PC-9 (cell line): Measurements from ENCODE around the gene MYO1B. TPM values are rescaled to one million over a fixed set of nuclear protein-coding genes. Genes with fewer than 3 reads are reported as not detected.

ENCODE experiments used
- BruUV-seq: library from RNA; stranded (reverse); fragments of 400-500 nt; replicated peaks from 2 replicates; lab custom pipeline; 2021; lab: Mats Ljungman, UMichigan
- CTCF ChIA-PET: fragments of 300-600 bp; sonication (Branson Sonifier 250); formaldehyde crosslinking; loops from one replicate; lab custom pipeline; 2022; ENCODE audit warnings: antibody characterized with exemption; lab: Charles Lee
- POLR2A ChIA-PET: fragments of 300-600 bp; sonication (Branson Sonifier 250); formaldehyde crosslinking; loops from one replicate; lab custom pipeline; 2022; ENCODE audit warnings: antibody characterized with exemption; ENCODE audit not compliant: unreplicated experiment; lab: Charles Lee
- DNase-seq, 2 experiments: peaks; one replicate each; pipeline versions ENCODE4 v3.0.0 to v3.0.0-alpha.2; 2015 to 2022; ENCODE audit warnings: mixed read lengths in 1 of 2
- H2AFZ ChIP-seq: fragments of 200-600 bp; sonication (generic); 2 replicates; pipeline ENCODE4 v1.8.1; 2017; ENCODE audit warnings: antibody characterized with exemption
- H3F3A ChIP-seq: fragments of 200-600 bp; sonication (generic); 2 replicates; pipeline ENCODE4 v1.8.1; 2017; ENCODE audit warnings: antibody characterized with exemption, mild to moderate bottlenecking, low read depth; ENCODE audit not compliant: insufficient read depth
- H3K27ac ChIP-seq: fragments of 200-600 bp; sonication (generic); 2 replicates; pipeline ENCODE4 v1.6.1; 2016; ENCODE audit warnings: mixed run types
- H3K27me3 ChIP-seq: fragments of 200-600 bp; sonication (generic); 2 replicates; pipeline ENCODE4 v1.6.1; 2016; ENCODE audit warnings: low read depth, mixed run types; ENCODE audit not compliant: insufficient read depth
- H3K36me3 ChIP-seq: fragments of 200-600 bp; sonication (generic); 2 replicates; pipeline ENCODE4 v1.6.1; 2016; ENCODE audit warnings: low read depth, mixed run types
- H3K4me1 ChIP-seq: fragments of 200-600 bp; sonication (generic); replicated peaks from 2 replicates; pipeline ENCODE4 v1.6.1; 2016; ENCODE audit warnings: mixed run types; ENCODE audit not compliant: insufficient read depth
- H3K4me2 ChIP-seq: fragments of 200-600 bp; sonication (generic); 2 replicates; pipeline ENCODE4 v1.6.1; 2017; ENCODE audit warnings: mixed run types
- H3K4me3 ChIP-seq: fragments of 200-600 bp; sonication (generic); 2 replicates; pipeline ENCODE4 v1.6.1; 2016; ENCODE audit warnings: mixed run types
- H3K79me2 ChIP-seq: fragments of 200-600 bp; sonication (generic); 2 replicates; pipeline ENCODE4 v1.6.1; 2017; ENCODE audit warnings: low read depth, mixed run types
- H3K9me2 ChIP-seq: fragments of 200-600 bp; sonication (generic); 2 replicates; pipeline ENCODE4 v1.8.1; 2017; ENCODE audit warnings: mild to moderate bottlenecking; ENCODE audit not compliant: insufficient read depth
- H3K9me3 ChIP-seq: fragments of 200-600 bp; sonication (generic); 2 replicates; pipeline ENCODE4 v1.8.1; 2016; ENCODE audit warnings: low read depth; ENCODE audit not compliant: insufficient read depth
- H4K20me1 ChIP-seq: fragments of 200-600 bp; sonication (generic); 2 replicates; pipeline ENCODE4 v1.8.1; 2017; ENCODE audit not compliant: insufficient read depth
- CTCF ChIP-seq: fragments of 200-600 bp; sonication (generic); conservative IDR thresholded peaks from 2 replicates; pipeline ENCODE4 v1.6.1; 2017; ENCODE audit warnings: mixed run types, antibody characterized with exemption, mild to moderate bottlenecking, moderate library complexity
- EZH2 ChIP-seq: fragments of 200-600 bp; sonication (generic); IDR thresholded peaks from 2 replicates; pipeline ENCODE4 v1.8.0; 2017; ENCODE audit warnings: antibody characterized with exemption, low read depth
- intact Hi-C: fragments of 100-400 bp; cut with micrococcal nuclease; formaldehyde crosslinking; loops from one replicate; pipeline ENCODE4 v1.10.0; 2022; ENCODE audit not compliant: unreplicated experiment
- total RNA-seq: library from RNA; stranded (reverse); gene quantifications from 2 replicates; pipeline ENCODE4 v1.2.3, GENCODE V29; 2021

The MYO1B gene
- total RNA-seq, 1 experiment from 2014 or later: 55.0 TPM

GRCh38 chr2:191199929-191200512 is 45.2 kb upstream of the MYO1B start:
- no peaks in the 10 kb centered on the region for H3F3A ChIP-seq
- no peak overlapping the region for H3K4me3 ChIP-seq
- no peaks in the 10 kb centered on the region for H3K27me3 ChIP-seq
- H2AFZ ChIP-seq: no peak overlapping the region
- no peak overlapping the region for H3K27ac ChIP-seq
- H3K4me2 ChIP-seq: no peak overlapping the region
- H3K4me1 ChIP-seq: no peaks in the 10 kb centered on the region
- BruUV-seq: no TSS peak
- no peaks in the 10 kb centered on the region for H4K20me1 ChIP-seq
- H3K36me3 ChIP-seq: no peaks in the 10 kb centered on the region
- ChIA-PET CTCF (no interaction called here), POLR2A (no interaction called here)
- no peak for DNase-seq
- no peaks in the 10 kb centered on the region for H3K9me3 ChIP-seq
- intact Hi-C loops: no loop called here
- no peaks in the 10 kb centered on the region; the same call in 1 of the 2 replicates for H3K9me2 ChIP-seq
- TF ChIP-seq EZH2 (no peak), CTCF (no peak)
- H3K79me2 ChIP-seq: no peaks in the 10 kb centered on the region

- intact Hi-C loops: no loop called here
These were observed 44.3 kb upstream of the MYO1B start for GRCh38 chr2:191200910-191201309.

GRCh38 chr2:191202209-191202721 is 42.9 kb upstream of the MYO1B start:
- Histone ChIP-seq H2AFZ (no peak overlapping the region), H3K4me1 (no peaks in the 10 kb centered on the region), H3K27ac (no peak overlapping the region), H3K27me3 (no peaks in the 10 kb centered on the region), H3K9me3 (no peaks in the 10 kb centered on the region), H3K4me2 (no peak overlapping the region), H3K36me3 (no peaks in the 10 kb centered on the region), H4K20me1 (no peaks in the 10 kb centered on the region), H3K4me3 (no peak overlapping the region), H3K79me2 (no peaks in the 10 kb centered on the region), H3F3A (no peaks in the 10 kb centered on the region), H3K9me2 (no peaks in the 10 kb centered on the region; the same call in 1 of the 2 replicates)
- CTCF ChIA-PET: no interaction called here
- POLR2A ChIA-PET: no interaction called here
- no peak for DNase-seq
- TF ChIP-seq EZH2 (no peak), CTCF (no peak)
- intact Hi-C loops: no loop called here
- BruUV-seq: no TSS peak

More at GRCh38 chr2:191200910-191201309, 44.3 kb upstream of the MYO1B start:
- no TSS peak for BruUV-seq
- H3K36me3 ChIP-seq: no peaks in the 10 kb centered on the region
- no peak overlapping the region for H2AFZ ChIP-seq
- H3K79me2 ChIP-seq: no peaks in the 10 kb centered on the region
- H4K20me1 ChIP-seq: no peaks in the 10 kb centered on the region
- H3F3A ChIP-seq: no peaks in the 10 kb centered on the region
- TF ChIP-seq EZH2: no peak
- TF ChIP-seq CTCF: no peak
- no peaks in the 10 kb centered on the region for H3K4me1 ChIP-seq
- POLR2A ChIA-PET: no interaction called here
- no peak overlapping the region for H3K4me3 ChIP-seq
- CTCF ChIA-PET: no interaction called here
- no peaks in the 10 kb centered on the region for H3K9me3 ChIP-seq
- H3K27ac ChIP-seq: no peak overlapping the region
- no peak for DNase-seq
- H3K27me3 ChIP-seq: no peaks in the 10 kb centered on the region
- H3K4me2 ChIP-seq: no peak overlapping the region
- no peaks in the 10 kb centered on the region; the same call in 1 of the 2 replicates for H3K9me2 ChIP-seq
